Measurements from ENCODE around the gene DPYD. TPM values are rescaled to one million over a fixed set of nuclear protein-coding genes. Genes with fewer than 3 reads are reported as not detected.

DPYD gene
- total RNA-seq, 2 donors from 2014 or later, result 9.2 to 17.5 TPM

- 82 to 94% methylated on average over 1 of the region's 1 CpG for WGBS, 2 experiments (ENCODE audit: insufficient coverage in 1 of 2, insufficient read length in 1 of 2)
- H3K9ac ChIP-seq (ENCODE audit: extremely low read depth, low read length, poor library complexity, severe bottlenecking), result no peak overlapping the region
- no peaks in the 10 kb centered on the region for H3K36me3 ChIP-seq (ENCODE audit: control insufficient read depth, insufficient read depth, low read length)
- H3K27me3 Mint-ChIP-seq (ENCODE audit: insufficient read depth), result no peaks in the 10 kb centered on the region
- no peak overlapping the region for H3K4me3 ChIP-seq (ENCODE audit: low read length)
- no peaks in the 10 kb centered on the region for H3K36me3 Mint-ChIP-seq (ENCODE audit: low read depth)
- peaks cover 2% of the 10 kb centered on the region for H3K4me1 ChIP-seq (ENCODE audit: control insufficient read depth, insufficient read depth, low read length)
- no peak for DNase-seq
- H3K27ac Mint-ChIP-seq, result no peak overlapping the region
- no peak for TF ChIP-seq CTCF (conservative IDR thresholded peaks at IDR 0.05)
- no peaks in the 10 kb centered on the region for H3K9me3 ChIP-seq (ENCODE audit: control insufficient read depth, low read length)
- no peaks in the 10 kb centered on the region for H3K9me3 Mint-ChIP-seq
- no peaks in the 10 kb centered on the region for H3K27me3 ChIP-seq (ENCODE audit: control insufficient read depth, insufficient read depth, low read length, poor library complexity, severe bottlenecking)
- peaks cover 15% of the 10 kb centered on the region for H3K4me1 Mint-ChIP-seq
- H3K4me3 Mint-ChIP-seq, result no peak overlapping the region
- H3K27ac ChIP-seq (ENCODE audit: low read depth, low read length), result no peak overlapping the region
These were observed 710.5 kb downstream of the DPYD start for GRCh38 chr1:97210307-97210706.

GRCh38 chr1:97209381-97209957 lies 711.4 kb downstream of the DPYD start:
- Histone ChIP-seq H3K9ac (ENCODE audit: extremely low read depth, low read length, poor library complexity, severe bottlenecking) (no peak overlapping the region), H3K4me3 (ENCODE audit: low read length) (no peak overlapping the region), H3K4me1 (ENCODE audit: control insufficient read depth, insufficient read depth, low read length) (peaks cover 2% of the 10 kb centered on the region), H3K36me3 (ENCODE audit: control insufficient read depth, insufficient read depth, low read length) (no peaks in the 10 kb centered on the region), H3K27ac (ENCODE audit: low read depth, low read length) (no peak overlapping the region), H3K9me3 (ENCODE audit: control insufficient read depth, low read length) (no peaks in the 10 kb centered on the region), H3K27me3 (ENCODE audit: control insufficient read depth, insufficient read depth, low read length, poor library complexity, severe bottlenecking) (no peaks in the 10 kb centered on the region)
- no peak for TF ChIP-seq CTCF (conservative IDR thresholded peaks at IDR 0.05)
- 89% methylated on average over 1 of the region's 3 CpGs; no CpG with 5 or more reads in 1 of the 2 experiments for WGBS, 2 experiments (ENCODE audit: insufficient coverage in 1 of 2, insufficient read length in 1 of 2)
- no peak overlapping the region for H3K27ac Mint-ChIP-seq
- no peak overlapping the region for H3K4me3 Mint-ChIP-seq
- peaks cover 17% of the 10 kb centered on the region for H3K4me1 Mint-ChIP-seq
- no peak for DNase-seq
- H3K27me3 Mint-ChIP-seq (ENCODE audit: insufficient read depth), result no peaks in the 10 kb centered on the region
- no peaks in the 10 kb centered on the region for H3K9me3 Mint-ChIP-seq
- no peaks in the 10 kb centered on the region for H3K36me3 Mint-ChIP-seq (ENCODE audit: low read depth)

- no peak overlapping the region for H3K27ac ChIP-seq (ENCODE audit: low read depth, low read length)
- no peaks in the 10 kb centered on the region for H3K36me3 ChIP-seq (ENCODE audit: control insufficient read depth, insufficient read depth, low read length)
- Mint-ChIP-seq H3K36me3 (ENCODE audit: low read depth) (no peaks in the 10 kb centered on the region), H3K4me3 (no peak overlapping the region), H3K9me3 (no peaks in the 10 kb centered on the region), H3K27ac (no peak overlapping the region), H3K27me3 (ENCODE audit: insufficient read depth) (no peaks in the 10 kb centered on the region), H3K4me1 (peaks cover 29% of the 10 kb centered on the region)
- no peak overlapping the region for H3K4me3 ChIP-seq (ENCODE audit: low read length)
- no peak for TF ChIP-seq CTCF (conservative IDR thresholded peaks at IDR 0.05)
- no peak for DNase-seq
- H3K9me3 ChIP-seq (ENCODE audit: control insufficient read depth, low read length), result no peaks in the 10 kb centered on the region
- H3K4me1 ChIP-seq (ENCODE audit: control insufficient read depth, insufficient read depth, low read length), result peaks cover 2% of the 10 kb centered on the region
- no peak overlapping the region for H3K9ac ChIP-seq (ENCODE audit: extremely low read depth, low read length, poor library complexity, severe bottlenecking)
- no peaks in the 10 kb centered on the region for H3K27me3 ChIP-seq (ENCODE audit: control insufficient read depth, insufficient read depth, low read length, poor library complexity, severe bottlenecking)
These were observed 713.0 kb downstream of the DPYD start for GRCh38 chr1:97207868-97208267.

All from endodermal cell (in vitro differentiated cells).